ENCODE data around the gene EEIG2. TPM values are rescaled to one million over a fixed set of nuclear protein-coding genes. Genes with fewer than 3 reads are reported as not detected.

The EEIG2 gene
- total RNA-seq, 4 donors from 2014 or later: 9.0 to 22.3 (median 15.0) TPM

DNA sequence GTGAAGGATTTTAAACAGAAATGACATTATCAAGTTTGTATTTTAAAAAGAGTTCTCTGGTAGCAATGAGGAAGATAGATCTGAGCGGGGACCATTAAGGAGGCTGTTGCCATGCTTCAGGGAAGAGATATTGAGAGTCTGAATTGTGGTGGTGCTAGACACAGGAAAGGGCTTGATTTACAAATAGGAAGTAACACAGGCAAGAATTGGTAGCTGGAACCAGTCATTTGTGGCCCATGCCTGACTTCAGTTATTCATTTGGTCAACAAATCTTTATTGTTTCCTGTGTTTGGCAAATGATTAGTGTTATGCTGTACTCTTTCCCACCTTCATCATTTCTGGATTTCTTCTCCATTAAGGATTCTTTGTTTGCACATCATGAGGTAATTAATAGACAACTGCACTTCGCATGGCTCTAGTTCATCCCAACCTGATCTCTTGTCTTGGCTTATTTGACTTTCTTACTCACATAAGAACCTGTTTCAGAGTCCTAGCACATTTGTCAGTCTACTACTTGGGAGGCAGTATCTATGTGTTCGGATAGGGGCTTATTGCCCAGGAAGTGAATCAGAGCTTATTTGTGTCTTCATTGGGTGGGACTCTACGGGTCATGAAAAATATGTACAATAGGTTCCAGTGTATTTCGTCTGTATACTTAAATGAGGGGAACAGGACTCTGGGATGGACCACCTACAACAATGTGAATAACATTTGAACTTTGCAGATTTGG lies 32.3 kb downstream of the EEIG2 start:
- TF ChIP-seq, protein P1, sequence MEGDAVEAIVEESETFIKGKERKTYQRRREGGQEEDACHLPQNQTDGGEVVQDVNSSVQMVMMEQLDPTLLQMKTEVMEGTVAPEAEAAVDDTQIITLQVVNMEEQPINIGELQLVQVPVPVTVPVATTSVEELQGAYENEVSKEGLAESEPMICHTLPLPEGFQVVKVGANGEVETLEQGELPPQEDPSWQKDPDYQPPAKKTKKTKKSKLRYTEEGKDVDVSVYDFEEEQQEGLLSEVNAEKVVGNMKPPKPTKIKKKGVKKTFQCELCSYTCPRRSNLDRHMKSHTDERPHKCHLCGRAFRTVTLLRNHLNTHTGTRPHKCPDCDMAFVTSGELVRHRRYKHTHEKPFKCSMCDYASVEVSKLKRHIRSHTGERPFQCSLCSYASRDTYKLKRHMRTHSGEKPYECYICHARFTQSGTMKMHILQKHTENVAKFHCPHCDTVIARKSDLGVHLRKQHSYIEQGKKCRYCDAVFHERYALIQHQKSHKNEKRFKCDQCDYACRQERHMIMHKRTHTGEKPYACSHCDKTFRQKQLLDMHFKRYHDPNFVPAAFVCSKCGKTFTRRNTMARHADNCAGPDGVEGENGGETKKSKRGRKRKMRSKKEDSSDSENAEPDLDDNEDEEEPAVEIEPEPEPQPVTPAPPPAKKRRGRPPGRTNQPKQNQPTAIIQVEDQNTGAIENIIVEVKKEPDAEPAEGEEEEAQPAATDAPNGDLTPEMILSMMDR (IDR thresholded peaks at IDR 0.05; ENCODE audit: low read depth): no peak

DNA sequence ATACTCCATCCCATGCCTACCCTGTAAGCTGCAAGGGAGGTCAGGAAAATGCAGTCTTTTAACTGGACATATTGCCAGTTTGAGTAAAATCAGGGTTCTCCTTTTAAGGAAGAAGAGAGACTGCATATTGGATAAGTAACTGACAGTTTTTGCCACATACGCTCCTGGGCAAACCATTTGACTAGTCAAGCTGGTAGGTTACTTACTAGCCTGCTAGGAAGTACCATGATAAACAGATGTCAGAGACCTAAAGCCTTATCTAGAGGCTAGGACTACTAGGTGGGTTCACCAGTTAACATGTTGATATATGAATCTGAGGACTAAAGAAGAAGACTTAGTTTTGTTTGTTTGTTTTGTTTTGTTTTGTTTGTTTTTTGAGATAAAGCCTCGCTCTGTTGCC lies 33.5 kb downstream of the EEIG2 start:
- TF ChIP-seq, protein P1 (IDR thresholded peaks at IDR 0.05; ENCODE audit: low read depth): no peak

DNA sequence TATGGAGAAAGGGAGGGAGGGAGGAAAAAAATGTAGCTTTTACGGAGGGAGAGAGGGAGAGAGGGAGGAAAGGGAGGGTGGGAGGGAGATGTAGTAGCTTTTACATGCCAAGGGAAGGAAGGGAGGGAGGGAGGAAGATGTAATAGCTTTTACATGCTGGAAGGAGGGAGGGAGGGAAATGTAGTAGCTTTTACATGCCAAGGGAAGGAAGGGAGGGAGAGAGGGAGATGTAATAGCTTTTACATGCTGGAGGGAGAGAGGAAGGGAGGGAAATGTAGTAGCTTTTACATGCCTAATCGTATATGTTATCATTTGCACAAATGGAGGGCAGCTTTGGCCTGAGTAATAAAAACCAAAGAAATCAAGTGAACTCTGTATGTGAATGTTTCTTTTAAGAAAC lies 35.6 kb downstream of the EEIG2 start:
- TF ChIP-seq, protein P1 (IDR thresholded peaks at IDR 0.05; ENCODE audit: low read depth): no peak

DNA sequence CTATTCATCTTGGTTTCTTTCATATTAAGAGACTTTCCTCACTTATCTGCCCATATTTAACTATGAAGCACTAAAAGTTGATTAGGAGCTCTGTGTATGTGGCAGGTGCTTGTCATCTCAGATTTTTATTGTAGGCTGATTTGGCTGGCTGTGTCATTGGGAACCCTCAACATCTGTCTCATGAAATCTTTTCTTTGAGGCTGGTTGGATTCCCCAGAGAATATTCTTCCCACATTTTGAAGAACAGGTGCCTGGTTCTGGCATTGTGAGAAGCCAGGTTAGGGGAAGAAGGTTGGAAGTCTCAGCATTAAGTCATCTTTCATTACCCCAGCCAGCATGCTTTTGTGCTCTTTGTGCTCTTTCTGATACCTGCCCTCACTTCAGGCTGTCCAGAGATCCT lies 37.1 kb downstream of the EEIG2 start:
- TF ChIP-seq, protein P1 (IDR thresholded peaks at IDR 0.05; ENCODE audit: low read depth): no peak

DNA sequence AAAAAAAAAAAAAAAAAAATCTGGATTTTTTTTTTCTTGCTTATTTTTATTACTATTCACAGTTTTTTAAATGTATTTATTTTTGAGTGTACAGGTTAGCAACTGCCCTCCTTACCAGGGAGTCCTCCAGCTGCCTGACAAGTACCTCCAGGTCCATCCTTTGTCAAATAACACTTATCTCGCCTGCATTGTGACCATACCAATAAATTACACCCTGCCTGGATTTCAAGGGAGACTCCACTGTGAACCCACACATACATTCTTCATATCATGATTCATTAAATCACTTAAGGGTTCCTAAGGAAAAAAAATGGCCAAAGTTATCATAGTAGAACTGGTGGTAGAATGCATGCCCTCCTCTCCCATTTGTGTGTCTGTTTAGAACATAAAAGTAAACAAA lies 38.4 kb downstream of the EEIG2 start:
- TF ChIP-seq, protein P1 (IDR thresholded peaks at IDR 0.05; ENCODE audit: low read depth): no peak

DNA sequence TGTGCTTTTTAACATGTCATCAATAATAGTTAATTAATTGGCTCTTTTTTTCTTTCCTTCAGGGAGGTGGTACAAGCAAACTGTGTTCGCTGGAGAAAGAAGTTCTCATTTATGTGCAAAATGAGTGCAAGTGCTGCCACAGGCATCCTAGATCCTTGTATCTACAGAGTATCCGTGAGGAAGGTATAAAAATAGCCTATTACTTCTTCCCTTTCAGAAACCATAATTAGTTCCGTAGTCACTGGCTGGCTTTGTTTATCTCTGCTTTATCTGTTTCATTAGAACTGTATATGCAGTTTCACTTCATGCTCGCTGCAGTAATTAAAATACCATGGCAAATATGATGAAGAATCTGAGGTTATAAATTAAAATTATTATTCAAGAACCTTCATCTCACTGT lies 40.6 kb downstream of the EEIG2 start:
- TF ChIP-seq, protein P1 (IDR thresholded peaks at IDR 0.05; ENCODE audit: low read depth): no peak

DNA sequence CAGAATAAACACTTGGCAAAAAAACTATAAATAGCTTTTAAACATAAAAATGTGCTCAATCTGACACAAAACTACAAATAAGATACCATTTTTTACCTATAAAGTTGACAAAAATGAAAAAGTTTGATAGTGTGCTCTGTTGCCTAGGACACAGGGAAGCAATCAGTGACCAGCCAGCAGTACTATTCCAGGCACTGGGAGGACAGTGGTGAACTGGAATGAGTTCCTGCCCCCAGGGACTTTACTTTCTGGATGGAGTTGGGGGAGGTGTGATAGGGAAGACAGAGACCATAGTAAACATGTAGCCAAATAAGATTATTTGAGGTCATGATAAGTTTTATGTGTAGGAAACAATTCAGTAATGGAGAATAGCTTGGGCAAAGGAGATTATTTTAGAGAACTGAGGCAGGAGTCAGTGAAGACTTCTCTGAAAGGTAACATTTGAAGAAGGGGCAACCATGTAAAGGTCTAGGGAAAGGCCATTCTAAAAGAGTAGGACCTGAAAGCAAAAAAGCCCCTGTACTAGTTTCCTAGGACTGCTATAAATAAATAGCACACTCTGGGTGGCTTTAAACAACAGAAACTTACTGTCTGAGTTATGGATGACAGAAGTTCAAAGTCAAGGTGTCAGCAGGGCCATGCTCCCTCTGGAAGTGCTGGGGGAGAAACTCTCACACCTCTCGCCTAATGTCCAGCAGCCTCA lies 42.0 kb downstream of the EEIG2 start:
- TF ChIP-seq, protein P1 (IDR thresholded peaks at IDR 0.05; ENCODE audit: low read depth): no peak
